Measurements from ENCODE around the gene BAD. TPM values are rescaled to one million over a fixed set of nuclear protein-coding genes. Genes with fewer than 3 reads are reported as not detected.
A peak's percentile ranks its signal among the peaks of the same experiment; 100 is the strongest.
"Not testable (repeated sequence)": the region's sequence is repeated elsewhere in the genome, so short reads cannot be mapped to it uniquely, and the experiment has no call there.

Gene BAD
- total RNA-seq, 1 donor: 64.3 TPM

- no peak for TF ChIP-seq CTCF (IDR thresholded peaks at IDR 0.05; ENCODE audit: insufficient read depth, low read depth, low read length)
- no peak for DNase-seq (ENCODE audit: low read depth)
- H3K4me3 ChIP-seq (ENCODE audit: low read depth, low read length): no peak overlapping the region
Measured at GRCh38 chr11:64249038-64249437, 35.4 kb downstream of the BAD start.

- DNase-seq (ENCODE audit: low read depth): no peak
- no peak for TF ChIP-seq CTCF (IDR thresholded peaks at IDR 0.05; ENCODE audit: insufficient read depth, low read depth, low read length)
- H3K4me3 ChIP-seq (ENCODE audit: low read depth, low read length): no peak overlapping the region
Measured at GRCh38 chr11:64248578-64248977, 35.9 kb downstream of the BAD start.

- H3K4me3 ChIP-seq (ENCODE audit: low read depth, low read length): peak overlapping the region; percentile 73
- TF ChIP-seq CTCF (IDR thresholded peaks at IDR 0.05; ENCODE audit: insufficient read depth, low read depth, low read length): no peak
- DNase-seq (ENCODE audit: low read depth): no peak
Measured at GRCh38 chr11:64247729-64248531, 36.5 kb downstream of the BAD start.

GRCh38 chr11:64246871-64247728 is 37.4 kb downstream of the BAD start, which contains the start of gene PPP1R14B:
Gene PPP1R14B, minus strand, starts transcription at chr11:64246943. Its CDS starts 270 bp downstream, at chr11:64246673.
- TF ChIP-seq CTCF (IDR thresholded peaks at IDR 0.05; ENCODE audit: insufficient read depth, low read depth, low read length): no peak
- peak within 1 kb of the TSS; percentile 82 for H3K4me3 ChIP-seq (ENCODE audit: low read depth, low read length)
- DNase-seq (ENCODE audit: low read depth): peak; percentile 83

- not testable (repeated sequence) for DNase-seq (ENCODE audit: low read depth)
- peak overlapping the region; percentile 82 for H3K4me3 ChIP-seq (ENCODE audit: low read depth, low read length)
Measured at GRCh38 chr11:64246621-64246870, 37.9 kb downstream of the BAD start.

GRCh38 chr11:64245797-64246620 is 38.5 kb downstream of the BAD start:
- no peak for TF ChIP-seq CTCF (IDR thresholded peaks at IDR 0.05; ENCODE audit: insufficient read depth, low read depth, low read length)
- peak; percentile 71 for DNase-seq (ENCODE audit: low read depth)
- peak overlapping the region; percentile 82 for H3K4me3 ChIP-seq (ENCODE audit: low read depth, low read length)

- no peak for TF ChIP-seq CTCF (IDR thresholded peaks at IDR 0.05; ENCODE audit: insufficient read depth, low read depth, low read length)
- DNase-seq (ENCODE audit: low read depth): no peak
- peak overlapping the region; percentile 82 for H3K4me3 ChIP-seq (ENCODE audit: low read depth, low read length)
Measured at GRCh38 chr11:64245401-64245796, 39.1 kb downstream of the BAD start.

All from fibroblast of villous mesenchyme (primary cell).